ENCODE results near the gene TEAD3.

DNA sequence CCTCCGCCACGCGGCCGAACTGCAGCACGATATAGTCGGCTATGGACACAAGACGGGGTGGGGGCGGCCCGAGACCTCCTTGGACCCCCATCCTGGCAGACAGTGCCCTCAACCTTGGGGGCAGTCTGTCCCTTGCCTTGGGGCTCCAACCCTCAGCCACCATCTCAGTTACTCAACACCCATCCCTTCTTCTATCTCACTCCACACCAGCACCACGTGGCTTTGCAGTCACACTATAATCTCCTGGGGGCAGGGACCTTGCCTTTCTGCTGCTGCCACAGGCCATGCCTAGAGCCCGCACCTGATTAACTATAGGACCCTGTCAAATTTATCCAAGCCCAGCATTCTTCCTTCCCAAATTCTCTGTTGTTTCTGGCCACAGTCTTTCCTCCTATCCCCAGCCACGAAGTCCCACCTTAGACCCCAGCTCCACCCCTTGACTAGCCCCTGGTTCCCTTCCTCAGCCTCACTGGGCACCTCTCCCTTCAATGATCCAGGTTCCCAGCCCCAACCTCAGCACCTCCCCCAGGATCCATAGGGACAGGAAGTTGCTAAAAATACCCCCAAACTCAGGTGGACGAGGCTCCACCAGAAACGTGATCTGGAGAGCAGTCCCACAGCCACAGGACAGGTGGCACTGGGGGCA is 1.7 kb upstream of the TEAD3 start:
- TF ChIP-seq POLR2A (IDR thresholded peaks at IDR 0.05): no peak
- TF ChIP-seq, protein P1, sequence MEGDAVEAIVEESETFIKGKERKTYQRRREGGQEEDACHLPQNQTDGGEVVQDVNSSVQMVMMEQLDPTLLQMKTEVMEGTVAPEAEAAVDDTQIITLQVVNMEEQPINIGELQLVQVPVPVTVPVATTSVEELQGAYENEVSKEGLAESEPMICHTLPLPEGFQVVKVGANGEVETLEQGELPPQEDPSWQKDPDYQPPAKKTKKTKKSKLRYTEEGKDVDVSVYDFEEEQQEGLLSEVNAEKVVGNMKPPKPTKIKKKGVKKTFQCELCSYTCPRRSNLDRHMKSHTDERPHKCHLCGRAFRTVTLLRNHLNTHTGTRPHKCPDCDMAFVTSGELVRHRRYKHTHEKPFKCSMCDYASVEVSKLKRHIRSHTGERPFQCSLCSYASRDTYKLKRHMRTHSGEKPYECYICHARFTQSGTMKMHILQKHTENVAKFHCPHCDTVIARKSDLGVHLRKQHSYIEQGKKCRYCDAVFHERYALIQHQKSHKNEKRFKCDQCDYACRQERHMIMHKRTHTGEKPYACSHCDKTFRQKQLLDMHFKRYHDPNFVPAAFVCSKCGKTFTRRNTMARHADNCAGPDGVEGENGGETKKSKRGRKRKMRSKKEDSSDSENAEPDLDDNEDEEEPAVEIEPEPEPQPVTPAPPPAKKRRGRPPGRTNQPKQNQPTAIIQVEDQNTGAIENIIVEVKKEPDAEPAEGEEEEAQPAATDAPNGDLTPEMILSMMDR (IDR thresholded peaks at IDR 0.05): no peak
